ENCODE data around the gene NAIF1. TPM values are rescaled to one million over a fixed set of nuclear protein-coding genes. Genes with fewer than 3 reads are reported as not detected.

Gene NAIF1
- total RNA-seq, 4 donors from 2014 or later, result 3.8 to 27.4 (median 10.6) TPM

Other genes with a start within 250 kb of the NAIF1 start
- gene ENG, start 212.7 kb downstream of the NAIF1 start, total RNA-seq, result 100 to 1,000 TPM in 1 of 4 donors, 10 to 100 TPM in 3; 14.0 to 256 (median 50.3) TPM
- 10 to 100 TPM in 2 of 4 donors, 1 to 10 TPM in 2; 6.1 to 54.3 (median 15.7) TPM for gene AK1, start 189.6 kb downstream of the NAIF1 start, total RNA-seq
- 100 to 1,000 TPM in 3 of 4 donors, 10 to 100 TPM in 1; 37.7 to 133 (median 111) TPM for gene ST6GALNAC6, start 167.7 kb downstream of the NAIF1 start, total RNA-seq
- gene ST6GALNAC4, start 150.3 kb downstream of the NAIF1 start, total RNA-seq, result 10 to 100 TPM in 3 of 4 donors, under 1 TPM in 1; 0.59 to 41.7 (median 20.7) TPM
- gene PIP5KL1, start 136.5 kb downstream of the NAIF1 start, total RNA-seq, result 10 to 100 TPM in 1 of 4 donors, 1 to 10 TPM in 2, not detected in 1; 2.9 to 11.3 (median 3.2) TPM
- gene DPM2, start 129.5 kb downstream of the NAIF1 start, total RNA-seq, result 10 to 100 TPM in 3 of 4 donors, 1 to 10 TPM in 1; 6.7 to 33.1 (median 15.9) TPM
- gene EEIG1, start 86.3 kb downstream of the NAIF1 start, total RNA-seq, result 100 to 1,000 TPM in 1 of 4 donors, 10 to 100 TPM in 2, 1 to 10 TPM in 1; 5.0 to 140 (median 19.3) TPM
- gene SLC25A25, start 912 bp upstream of the NAIF1 start, total RNA-seq, result 10 to 100 TPM; 14.3 to 49.7 (median 49.0) TPM
- gene PTGES2, start 60.4 kb upstream of the NAIF1 start, total RNA-seq, result 100 to 1,000 TPM in 1 of 4 donors, 10 to 100 TPM in 3; 21.5 to 173 (median 64.2) TPM
- 1 to 10 TPM in 1 of 4 donors, under 1 TPM in 1, not detected in 2; 0.98 to 2.6 TPM for gene LCN2, start 82.1 kb upstream of the NAIF1 start, total RNA-seq
- gene BBLN, start 92.9 kb upstream of the NAIF1 start, total RNA-seq, result 100 to 1,000 TPM in 2 of 4 donors, 10 to 100 TPM in 2; 31.3 to 198 (median 96.0) TPM
- gene CIZ1, start 124.3 kb upstream of the NAIF1 start, total RNA-seq, result 100 to 1,000 TPM in 1 of 4 donors, 10 to 100 TPM in 3; 31.3 to 151 (median 52.6) TPM
- 10 to 100 TPM in 3 of 4 donors, 1 to 10 TPM in 1; 5.0 to 71.5 (median 31.0) TPM for gene DNM1, start 136.1 kb upstream of the NAIF1 start, total RNA-seq
- gene GOLGA2, start 208.7 kb upstream of the NAIF1 start, total RNA-seq, result 100 to 1,000 TPM in 2 of 4 donors, 10 to 100 TPM in 2; 18.4 to 174 (median 89.9) TPM
- gene SWI5, start 209.0 kb upstream of the NAIF1 start, total RNA-seq, result 10 to 100 TPM; 10.3 to 86.1 (median 19.3) TPM